Measurements from ENCODE around the gene YARS1. TPM values are rescaled to one million over a fixed set of nuclear protein-coding genes. Genes with fewer than 3 reads are reported as not detected.

The YARS1 gene
- total and polyA plus RNA-seq, 4 donors = 31.6 to 94.0 (median 52.6) TPM

DNA sequence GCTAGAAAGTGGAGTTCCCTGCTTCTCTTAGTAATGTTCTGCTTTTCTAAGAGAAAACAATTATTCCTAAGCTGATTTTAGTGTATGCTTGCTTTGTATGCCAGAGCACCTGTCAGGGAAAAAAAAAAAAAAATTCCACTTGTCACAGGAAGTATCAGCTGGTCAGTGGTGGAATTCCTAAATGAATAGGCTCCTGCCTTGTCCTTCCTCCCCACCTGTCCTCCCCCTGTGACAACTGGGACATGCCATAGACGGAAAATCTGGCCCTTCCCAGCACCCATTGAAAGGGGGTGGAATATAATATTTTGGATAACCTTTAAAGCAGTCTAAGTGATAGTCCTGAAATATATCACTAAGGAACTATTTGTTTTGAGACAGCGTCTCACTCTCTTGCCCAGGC, 42.8 kb upstream of the YARS1 start:
- no peaks in the 10 kb centered on the region for H3K9me3 ChIP-seq (ENCODE audit: control insufficient read depth in 4 of 4, low read length in 3 of 4)
- peaks cover 4 to 22% (median 12%) of the 10 kb centered on the region in 4 donors for H3K4me1 ChIP-seq (ENCODE audit: control insufficient read depth in 4 of 4, insufficient read depth in 4 of 4, low read length in 3 of 4)
- no peak for DNase-seq (ENCODE audit: low spot score)
- no peak overlapping the region for H3K9ac ChIP-seq (ENCODE audit: low read depth in 1 of 2, low read length in 2 of 2)
- H3K27me3 ChIP-seq (ENCODE audit: control insufficient read depth in 4 of 4, insufficient read depth in 4 of 4, low read length in 3 of 4) = no peaks in the 10 kb centered on the region
- H3K27ac ChIP-seq (ENCODE audit: low read depth in 1 of 2, low read length in 2 of 2) = no peak overlapping the region
- no peak overlapping the region for H3K4me3 ChIP-seq (ENCODE audit: low read depth in 1 of 3, low read length in 3 of 3)
- 98% methylated on average over 2 of the region's 2 CpGs for WGBS
- peaks cover 0 to 32% (median 17%) of the 10 kb centered on the region in 4 donors for H3K36me3 ChIP-seq (ENCODE audit: control insufficient read depth in 4 of 4, insufficient read depth in 3 of 4, low read depth in 1 of 4, low read length in 3 of 4)
- TF ChIP-seq RAD21 (IDR thresholded peaks at IDR 0.05) (no peak), GABPA (IDR thresholded peaks at IDR 0.05 in 1 of 2, conservative IDR thresholded peaks at IDR 0.05 in 1 of 2) (no peak), FOXA1 (IDR thresholded peaks at IDR 0.05) (no peak)
- TF ChIP-seq, protein P1, sequence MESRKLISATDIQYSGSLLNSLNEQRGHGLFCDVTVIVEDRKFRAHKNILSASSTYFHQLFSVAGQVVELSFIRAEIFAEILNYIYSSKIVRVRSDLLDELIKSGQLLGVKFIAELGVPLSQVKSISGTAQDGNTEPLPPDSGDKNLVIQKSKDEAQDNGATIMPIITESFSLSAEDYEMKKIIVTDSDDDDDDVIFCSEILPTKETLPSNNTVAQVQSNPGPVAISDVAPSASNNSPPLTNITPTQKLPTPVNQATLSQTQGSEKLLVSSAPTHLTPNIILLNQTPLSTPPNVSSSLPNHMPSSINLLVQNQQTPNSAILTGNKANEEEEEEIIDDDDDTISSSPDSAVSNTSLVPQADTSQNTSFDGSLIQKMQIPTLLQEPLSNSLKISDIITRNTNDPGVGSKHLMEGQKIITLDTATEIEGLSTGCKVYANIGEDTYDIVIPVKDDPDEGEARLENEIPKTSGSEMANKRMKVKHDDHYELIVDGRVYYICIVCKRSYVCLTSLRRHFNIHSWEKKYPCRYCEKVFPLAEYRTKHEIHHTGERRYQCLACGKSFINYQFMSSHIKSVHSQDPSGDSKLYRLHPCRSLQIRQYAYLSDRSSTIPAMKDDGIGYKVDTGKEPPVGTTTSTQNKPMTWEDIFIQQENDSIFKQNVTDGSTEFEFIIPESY (IDR thresholded peaks at IDR 0.05) = no peak

DNA sequence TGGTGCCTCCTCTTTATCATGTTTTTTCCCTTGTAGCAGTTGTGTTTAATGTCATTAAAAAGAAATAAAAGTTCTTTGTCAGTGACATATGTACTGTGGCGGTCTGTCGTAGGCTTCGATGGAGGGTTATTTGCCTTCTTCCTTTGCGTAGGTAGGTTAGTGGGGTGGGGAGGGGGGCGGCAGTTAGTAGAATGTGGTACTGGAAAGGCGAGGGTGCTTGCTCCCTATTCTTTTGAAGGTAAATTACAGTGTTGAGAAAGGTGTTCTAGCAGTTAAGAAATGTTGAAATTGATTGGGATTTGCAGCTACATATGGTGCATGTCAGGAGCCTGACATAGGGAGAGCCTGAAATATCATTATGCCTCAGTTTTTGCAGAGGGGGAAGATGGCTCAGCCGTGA, 41.6 kb upstream of the YARS1 start:
- Histone ChIP-seq H3K4me1 (ENCODE audit: control insufficient read depth in 4 of 4, insufficient read depth in 4 of 4, low read length in 3 of 4) (peaks cover 4 to 17% (median 10%) of the 10 kb centered on the region in 4 donors), H3K27ac (ENCODE audit: low read depth in 1 of 2, low read length in 2 of 2) (no peak overlapping the region), H3K9me3 (ENCODE audit: control insufficient read depth in 4 of 4, low read length in 3 of 4) (no peaks in the 10 kb centered on the region), H3K36me3 (ENCODE audit: control insufficient read depth in 4 of 4, insufficient read depth in 3 of 4, low read depth in 1 of 4, low read length in 3 of 4) (peaks cover 0 to 40% (median 21%) of the 10 kb centered on the region in 4 donors), H3K27me3 (ENCODE audit: control insufficient read depth in 4 of 4, insufficient read depth in 4 of 4, low read length in 3 of 4) (no peaks in the 10 kb centered on the region), H3K4me3 (ENCODE audit: low read depth in 1 of 3, low read length in 3 of 3) (no peak overlapping the region), H3K9ac (ENCODE audit: low read depth in 1 of 2, low read length in 2 of 2) (no peak overlapping the region)
- no peak for DNase-seq (ENCODE audit: low spot score)
- TF ChIP-seq NR2F2 (IDR thresholded peaks at IDR 0.05) = no peak
- TF ChIP-seq RAD21 (IDR thresholded peaks at IDR 0.05) = no peak
- TF ChIP-seq, protein P2, sequence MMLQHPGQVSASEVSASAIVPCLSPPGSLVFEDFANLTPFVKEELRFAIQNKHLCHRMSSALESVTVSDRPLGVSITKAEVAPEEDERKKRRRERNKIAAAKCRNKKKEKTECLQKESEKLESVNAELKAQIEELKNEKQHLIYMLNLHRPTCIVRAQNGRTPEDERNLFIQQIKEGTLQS (IDR thresholded peaks at IDR 0.05) = no peak
- TF ChIP-seq, protein P1 (IDR thresholded peaks at IDR 0.05) = no peak
- no peak for TF ChIP-seq SP1 (IDR thresholded peaks at IDR 0.05)
- TF ChIP-seq HNF4A (conservative IDR thresholded peaks at IDR 0.05) = no peak
- TF ChIP-seq, protein P3, sequence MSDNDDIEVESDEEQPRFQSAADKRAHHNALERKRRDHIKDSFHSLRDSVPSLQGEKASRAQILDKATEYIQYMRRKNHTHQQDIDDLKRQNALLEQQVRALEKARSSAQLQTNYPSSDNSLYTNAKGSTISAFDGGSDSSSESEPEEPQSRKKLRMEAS (IDR thresholded peaks at IDR 0.05) = no peak
- 95% methylated on average over 7 of the region's 7 CpGs for WGBS

DNA sequence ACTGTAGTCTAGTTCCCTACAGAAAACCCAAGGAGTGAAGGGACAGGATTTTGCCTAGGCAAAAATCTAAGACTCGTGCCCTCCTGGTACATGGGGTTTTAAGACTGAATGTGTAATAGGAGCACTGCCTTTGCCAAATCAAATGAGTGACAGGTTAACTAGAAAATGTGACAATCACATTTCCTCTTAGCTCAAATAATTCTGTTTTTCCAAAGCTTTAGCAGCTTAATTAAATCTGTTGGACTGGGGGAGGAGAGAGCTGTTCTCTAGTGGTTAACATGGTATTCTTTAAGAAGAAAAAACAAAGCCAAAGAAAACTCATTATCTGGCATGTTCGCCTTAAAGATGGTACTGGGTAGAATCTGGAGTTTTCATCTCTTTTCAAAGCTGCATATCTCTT, 41.0 kb upstream of the YARS1 start:
- TF ChIP-seq, protein P3 (IDR thresholded peaks at IDR 0.05) = no peak
- TF ChIP-seq TAF1 (conservative IDR thresholded peaks at IDR 0.05) = no peak
- no peak for TF ChIP-seq HNF4G (IDR thresholded peaks at IDR 0.05)
- TF ChIP-seq, protein P1 (IDR thresholded peaks at IDR 0.05) = no peak
- TF ChIP-seq, protein P2 (IDR thresholded peaks at IDR 0.05) = no peak
- peaks cover 2 to 43% (median 25%) of the 10 kb centered on the region in 4 donors for H3K36me3 ChIP-seq (ENCODE audit: control insufficient read depth in 4 of 4, insufficient read depth in 3 of 4, low read depth in 1 of 4, low read length in 3 of 4)
- no peak overlapping the region for H3K27ac ChIP-seq (ENCODE audit: low read depth in 1 of 2, low read length in 2 of 2)

More for the DNA sequence above, 41.0 kb upstream of the YARS1 start:
- peaks cover 0 to 13% (median 6%) of the 10 kb centered on the region in 4 donors for H3K4me1 ChIP-seq (ENCODE audit: control insufficient read depth in 4 of 4, insufficient read depth in 4 of 4, low read length in 3 of 4)
- H3K27me3 ChIP-seq (ENCODE audit: control insufficient read depth in 4 of 4, insufficient read depth in 4 of 4, low read length in 3 of 4) = no peaks in the 10 kb centered on the region
- no peak overlapping the region for H3K9ac ChIP-seq (ENCODE audit: low read depth in 1 of 2, low read length in 2 of 2)
- no peak for DNase-seq (ENCODE audit: low spot score)
- WGBS = 93% methylated on average over 2 of the region's 2 CpGs
- H3K4me3 ChIP-seq (ENCODE audit: low read depth in 1 of 3, low read length in 3 of 3) = no peak overlapping the region
- H3K9me3 ChIP-seq (ENCODE audit: control insufficient read depth in 4 of 4, low read length in 3 of 4) = no peaks in the 10 kb centered on the region

All from liver (tissue), 9 donors.